NAMALWA (cell line): ENCODE measurements around the gene FANK1.
"Not testable (repeated sequence)": the region's sequence is repeated elsewhere in the genome, so short reads cannot be mapped to it uniquely, and the experiment has no call there.

Experiments
- DNase-seq: peaks from one replicate; pipeline ENCODE4 v3.0.0-alpha.2; 2015; ENCODE audit warnings: low spot score

FANK1 gene, protein sequence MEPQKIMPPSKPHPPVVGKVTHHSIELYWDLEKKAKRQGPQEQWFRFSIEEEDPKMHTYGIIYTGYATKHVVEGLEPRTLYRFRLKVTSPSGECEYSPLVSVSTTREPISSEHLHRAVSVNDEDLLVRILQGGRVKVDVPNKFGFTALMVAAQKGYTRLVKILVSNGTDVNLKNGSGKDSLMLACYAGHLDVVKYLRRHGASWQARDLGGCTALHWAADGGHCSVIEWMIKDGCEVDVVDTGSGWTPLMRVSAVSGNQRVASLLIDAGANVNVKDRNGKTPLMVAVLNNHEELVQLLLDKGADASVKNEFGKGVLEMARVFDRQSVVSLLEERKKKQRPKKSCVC

DNA sequence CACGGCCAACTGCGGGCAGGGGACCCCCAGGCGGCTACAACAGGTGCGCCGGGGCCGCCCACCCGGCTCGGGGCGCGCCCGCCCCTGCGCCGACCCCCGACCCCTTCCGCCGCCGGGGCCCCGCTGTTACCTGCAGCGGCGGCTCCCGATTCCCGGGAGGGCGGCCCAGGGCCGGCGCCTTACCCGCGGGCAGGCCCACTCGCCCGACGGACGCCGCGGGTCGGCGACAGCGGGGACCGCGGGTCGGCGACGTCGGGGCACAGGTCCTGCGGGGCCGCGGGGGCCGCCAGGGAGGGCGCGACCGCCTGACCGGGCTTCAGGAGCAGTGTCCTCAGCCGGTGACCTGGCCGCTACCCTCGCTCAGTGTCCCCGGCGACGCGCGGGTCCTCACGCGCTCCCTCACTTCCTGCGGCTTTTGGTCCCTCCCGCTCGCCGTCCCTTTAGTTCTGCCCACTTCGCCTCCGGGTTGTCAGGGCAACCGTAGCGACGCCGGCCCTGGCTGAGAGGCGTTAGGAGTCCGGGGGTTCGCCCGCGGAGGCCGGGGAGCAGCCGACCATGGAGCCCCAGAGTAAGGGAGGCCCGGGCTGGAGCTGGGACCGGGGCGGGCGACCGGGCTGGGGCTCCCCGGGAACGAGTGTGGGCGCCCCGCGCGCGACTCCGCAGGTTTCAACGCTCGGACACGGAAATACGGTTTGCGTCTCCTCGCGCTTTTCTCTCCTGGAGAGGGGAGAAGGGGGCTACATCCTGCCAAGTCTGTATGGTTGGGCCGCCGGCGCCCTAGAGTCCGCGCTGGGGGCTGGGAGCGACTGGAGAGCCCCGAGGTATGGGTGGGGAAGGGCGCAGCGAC is at the start of gene FANK1:
Gene FANK1, plus strand, starts transcription at position 477 of the 847 bp plus-strand sequence. Its CDS starts 79 bp downstream, at position 556.
- not testable (repeated sequence) for DNase-seq

GRCh38 chr10:125846894-125847293 is 49.5 kb upstream of the FANK1 start:
- DNase-seq: no peak

DNA sequence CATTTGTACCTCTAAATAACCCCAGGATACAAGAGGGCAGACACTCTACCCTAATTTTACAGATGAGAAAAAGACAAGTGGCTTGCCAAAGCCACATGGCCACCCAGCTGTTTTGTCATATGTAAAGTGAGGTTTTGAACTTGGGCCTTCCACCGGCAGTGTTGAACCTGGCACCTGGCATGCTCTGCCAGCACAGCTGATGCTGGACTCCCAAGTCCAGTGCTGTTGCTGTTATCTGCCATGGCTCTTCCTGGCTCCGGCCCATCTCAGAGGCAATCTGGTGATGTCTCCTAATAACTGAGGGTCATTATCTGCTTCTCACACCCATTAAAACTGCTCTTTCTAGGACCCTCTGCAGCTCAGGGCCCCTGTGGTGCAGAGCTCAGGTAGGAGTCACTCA is 48.0 kb upstream of the FANK1 start:
- no peak for DNase-seq

- DNase-seq: no peak
Observed at GRCh38 chr10:125848857-125849256, 47.5 kb upstream of the FANK1 start.

DNA sequence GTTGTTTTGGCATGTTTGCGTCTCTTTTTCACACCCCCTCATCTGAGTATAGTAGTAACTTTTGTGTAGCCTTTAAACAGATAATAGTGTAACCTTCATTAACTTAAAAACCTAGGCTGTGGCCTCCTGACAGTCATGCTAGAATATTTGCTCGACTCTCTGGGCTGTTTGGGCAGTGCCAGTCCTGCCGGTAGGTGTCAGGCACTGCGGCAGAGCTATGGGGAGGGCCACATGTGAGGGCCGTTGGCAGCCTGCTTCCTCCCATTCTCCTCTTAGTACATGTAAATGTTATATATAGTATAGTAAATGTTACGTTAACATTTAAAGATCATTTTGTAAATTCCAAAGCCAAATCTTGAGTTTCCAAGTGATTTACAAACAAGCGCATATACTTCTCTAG is 46.9 kb upstream of the FANK1 start:
- no peak for DNase-seq

DNA sequence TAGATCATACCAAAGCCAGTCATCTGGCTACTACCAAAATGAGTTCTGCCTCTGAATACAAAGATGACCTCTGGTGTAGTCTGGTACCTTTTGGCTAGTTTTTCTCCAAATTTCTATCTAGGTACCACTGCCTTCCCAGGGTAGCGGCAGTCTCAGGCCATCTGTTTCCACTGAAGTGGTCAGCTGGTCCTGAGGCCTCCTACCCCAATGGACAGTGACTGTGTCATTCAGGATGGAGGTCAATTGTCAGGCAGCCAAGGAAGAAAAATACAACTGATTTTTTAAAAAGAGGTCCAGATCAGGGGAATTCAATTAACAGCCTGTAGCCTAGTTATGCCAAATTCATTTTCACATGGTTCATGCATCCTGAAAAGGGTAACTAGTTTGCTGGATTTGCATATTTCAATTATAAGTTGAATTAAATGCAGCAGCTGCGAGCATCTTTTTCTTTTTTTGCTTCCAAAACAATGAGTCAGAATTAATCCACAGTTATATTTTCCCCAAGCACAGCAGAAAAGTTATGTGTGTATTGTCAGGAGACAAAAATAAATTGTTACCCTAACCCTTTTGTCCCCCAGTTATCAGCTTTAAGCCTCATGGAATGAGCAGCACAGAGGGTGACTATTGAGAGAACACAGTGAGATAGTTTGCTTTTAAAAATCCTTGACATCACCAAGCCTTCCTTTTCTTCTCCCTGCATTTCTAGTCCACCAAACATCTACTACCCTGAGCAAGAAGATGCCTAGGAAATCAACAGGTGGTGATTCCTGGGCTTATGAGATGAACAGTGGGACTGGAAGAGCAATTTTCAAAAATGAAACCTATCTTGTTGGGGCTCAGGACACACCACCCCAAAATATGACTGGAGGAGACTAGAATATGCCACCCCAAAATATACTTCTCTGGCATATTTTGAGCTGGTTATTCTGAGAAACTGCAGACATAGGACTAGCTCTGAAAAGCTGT is 45.3 kb upstream of the FANK1 start:
- DNase-seq: no peak

DNA sequence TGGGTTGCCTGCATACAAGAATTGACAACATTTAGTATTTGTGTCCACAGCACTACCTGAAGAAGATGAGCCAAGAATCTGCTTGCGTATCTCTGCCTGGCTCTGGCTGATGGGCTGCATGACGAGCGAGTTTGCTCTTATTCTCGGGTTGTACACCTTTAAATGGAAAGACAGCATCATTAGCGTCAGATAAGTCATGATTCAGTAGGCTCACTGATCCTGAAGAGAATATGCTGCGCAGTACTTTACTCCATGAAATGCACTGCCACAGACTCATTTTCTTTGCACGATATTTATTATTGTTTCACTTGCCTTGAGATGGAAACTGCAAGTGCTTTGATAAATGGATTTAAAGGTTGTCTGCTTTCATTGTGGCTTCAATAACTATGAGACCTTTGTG is 43.9 kb upstream of the FANK1 start:
- no peak for DNase-seq

GRCh38 chr10:125857185-125857760 is 39.1 kb upstream of the FANK1 start:
- DNase-seq: no peak

- no peak for DNase-seq
Observed at GRCh38 chr10:125859128-125859817, 37.1 kb upstream of the FANK1 start.

GRCh38 chr10:125865120-125865519 is 31.2 kb upstream of the FANK1 start:
- no peak for DNase-seq

GRCh38 chr10:125866421-125867029 is 29.8 kb upstream of the FANK1 start:
- DNase-seq: no peak

GRCh38 chr10:125868372-125868975 is 27.9 kb upstream of the FANK1 start:
- DNase-seq: peak; percentile 53

GRCh38 chr10:125871338-125871737 is 25.0 kb upstream of the FANK1 start:
- DNase-seq: no peak

- no peak for DNase-seq
Observed at GRCh38 chr10:125878957-125879835, 17.2 kb upstream of the FANK1 start.

DNA sequence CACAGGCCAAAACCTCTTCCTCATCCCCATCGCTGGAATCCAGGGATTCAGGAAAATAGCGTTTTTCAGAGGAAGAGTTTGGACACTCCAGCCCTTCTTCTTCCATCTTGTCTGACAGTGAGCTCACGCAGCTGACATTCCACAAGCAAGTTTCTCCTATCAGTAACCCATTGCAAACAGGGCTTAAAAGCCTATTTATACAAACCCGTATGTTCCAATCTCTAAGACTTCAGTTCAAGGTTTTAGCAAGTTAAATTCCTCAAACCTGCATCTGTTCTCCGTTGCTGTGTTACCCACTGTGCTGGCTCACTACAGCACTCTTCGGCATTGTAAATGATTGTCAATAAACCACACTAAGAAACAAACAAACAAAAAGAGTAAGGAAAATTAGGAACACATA is 15.6 kb upstream of the FANK1 start:
- DNase-seq: no peak

DNA sequence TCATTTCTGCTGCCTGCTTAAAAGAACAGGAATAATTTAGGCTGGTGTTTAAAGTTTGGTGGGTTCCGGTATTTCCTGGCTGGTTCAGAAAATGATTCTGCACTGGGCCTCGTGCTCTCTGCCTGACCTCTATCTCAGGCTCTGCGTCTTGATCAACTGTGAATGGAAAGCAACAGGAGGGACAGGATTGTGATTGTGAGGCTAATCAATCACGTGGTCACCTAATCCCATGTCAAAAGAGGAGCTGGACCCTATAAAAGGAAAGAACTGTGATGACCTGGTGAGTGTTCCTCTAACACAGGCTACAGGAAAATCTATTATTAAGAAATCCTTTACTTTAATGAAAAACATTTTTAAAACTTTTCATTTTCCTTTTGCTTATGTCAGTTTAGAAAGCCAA is 15.2 kb upstream of the FANK1 start, which contains the start of gene DHX32:
Gene DHX32, minus strand, starts transcription at position 101 of the 400 bp plus-strand sequence. CDS start 468 bp downstream, outside the sequence.
- no peak for DNase-seq

DNA sequence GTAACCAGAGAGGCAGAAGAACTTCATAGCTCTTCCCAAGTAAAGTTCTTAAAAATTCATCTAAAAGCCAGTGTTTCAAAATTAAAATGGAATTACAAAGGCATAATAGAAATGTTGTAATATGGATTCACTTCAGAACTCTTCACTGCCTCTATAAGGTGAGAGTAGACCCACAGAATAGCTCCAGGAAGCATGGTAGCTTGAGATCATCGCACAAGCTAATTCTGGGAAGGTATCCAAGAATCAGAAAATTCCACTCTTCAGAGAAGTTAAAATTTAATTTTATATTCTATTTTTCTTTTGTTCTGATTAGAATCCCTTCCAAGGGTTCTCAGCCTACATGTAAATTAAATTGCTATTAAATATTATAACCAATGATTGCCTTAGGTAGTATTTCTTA is 13.8 kb upstream of the FANK1 start:
- no peak for DNase-seq

GRCh38 chr10:125883211-125883610 is 13.2 kb upstream of the FANK1 start:
- no peak for DNase-seq

DNA sequence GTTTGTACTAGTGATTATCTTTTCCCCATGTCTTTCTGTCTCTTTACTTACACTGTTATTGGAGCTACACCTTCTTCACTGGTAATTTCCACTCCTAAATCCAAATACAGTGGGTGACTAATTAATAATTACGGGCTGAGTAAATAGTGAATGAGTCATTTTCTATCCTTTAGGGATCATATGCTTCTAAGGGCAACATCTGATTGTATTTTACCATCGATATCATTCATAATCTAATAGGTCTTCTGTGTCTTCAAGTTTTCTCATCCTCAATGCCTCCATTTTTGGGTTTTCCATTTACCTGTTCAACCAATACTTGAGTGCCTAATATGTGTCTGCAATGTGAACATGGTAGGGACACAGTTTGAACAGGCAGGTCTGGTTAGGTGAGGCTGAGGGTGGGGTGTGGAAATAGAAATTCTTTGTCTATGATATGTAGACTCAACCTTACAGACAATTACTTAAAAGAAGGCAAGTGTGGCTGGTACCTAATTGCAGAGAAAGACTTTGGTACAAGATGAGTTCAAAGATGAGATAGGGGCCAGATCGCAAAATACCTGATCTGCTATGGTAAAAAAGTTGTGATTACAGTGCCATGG is 9.4 kb upstream of the FANK1 start:
- DNase-seq: no peak
